ENCODE results near the gene SPEG. TPM values are rescaled to one million over a fixed set of nuclear protein-coding genes. Genes with fewer than 3 reads are reported as not detected.
A peak's percentile ranks its signal among the peaks of the same experiment; 100 is the strongest.

SPEG gene
- total and polyA plus RNA-seq, 2 of the 13 experiments (the other 11 are each of a cell fraction or from before 2014, with no cell fraction given): 0.18 to 0.24 TPM

DNA sequence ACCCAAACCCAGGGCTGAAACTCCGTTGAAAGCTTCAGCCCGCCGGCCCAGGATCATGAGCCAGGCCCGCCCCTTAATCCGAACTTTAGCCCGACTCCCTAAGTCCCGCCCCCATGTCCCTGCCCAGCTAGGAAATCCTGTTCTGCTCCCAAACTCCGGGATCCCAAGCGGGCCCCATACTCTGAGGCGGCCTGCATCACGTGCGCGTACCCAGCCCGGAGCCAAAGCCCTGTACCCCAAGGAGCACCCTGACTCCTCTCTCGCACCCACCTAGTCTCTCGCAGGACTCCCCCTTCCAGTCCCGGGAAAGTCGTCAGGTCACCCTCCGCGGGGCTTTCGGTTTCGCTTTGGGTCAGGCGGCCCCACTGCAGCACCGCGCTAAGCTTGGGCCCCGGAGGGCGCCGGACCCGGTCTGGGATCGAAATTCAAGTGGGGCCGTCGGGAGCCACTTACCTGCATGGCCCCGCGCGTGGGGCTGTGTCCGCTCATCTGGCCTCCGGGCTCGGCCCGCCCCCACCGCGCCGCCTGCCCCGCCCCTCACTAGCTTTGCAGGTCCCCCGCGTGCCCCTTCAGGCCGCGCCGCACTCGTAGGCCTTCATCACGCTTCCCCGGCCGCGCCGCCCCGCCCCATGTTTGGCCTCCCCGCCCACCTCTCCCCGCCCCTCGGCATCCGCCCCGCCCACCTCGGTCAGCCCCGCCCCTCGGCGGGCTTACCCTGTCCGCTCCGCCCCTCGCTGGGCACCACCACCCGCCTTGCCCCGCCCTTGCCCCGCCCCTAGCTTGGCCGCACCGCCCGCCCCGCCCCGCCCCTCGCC lies 47.1 kb upstream of the SPEG start, which contains the start of gene DNPEP (continued):
- TF ChIP-seq, protein P1, sequence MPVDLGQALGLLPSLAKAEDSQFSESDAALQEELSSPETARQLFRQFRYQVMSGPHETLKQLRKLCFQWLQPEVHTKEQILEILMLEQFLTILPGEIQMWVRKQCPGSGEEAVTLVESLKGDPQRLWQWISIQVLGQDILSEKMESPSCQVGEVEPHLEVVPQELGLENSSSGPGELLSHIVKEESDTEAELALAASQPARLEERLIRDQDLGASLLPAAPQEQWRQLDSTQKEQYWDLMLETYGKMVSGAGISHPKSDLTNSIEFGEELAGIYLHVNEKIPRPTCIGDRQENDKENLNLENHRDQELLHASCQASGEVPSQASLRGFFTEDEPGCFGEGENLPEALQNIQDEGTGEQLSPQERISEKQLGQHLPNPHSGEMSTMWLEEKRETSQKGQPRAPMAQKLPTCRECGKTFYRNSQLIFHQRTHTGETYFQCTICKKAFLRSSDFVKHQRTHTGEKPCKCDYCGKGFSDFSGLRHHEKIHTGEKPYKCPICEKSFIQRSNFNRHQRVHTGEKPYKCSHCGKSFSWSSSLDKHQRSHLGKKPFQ (CRISPR knock-in tag; IDR thresholded peaks at IDR 0.05; ENCODE audit: insufficient replicate concordance): peak; percentile 56
- TF ChIP-seq ZNF781 (CRISPR knock-in tag; IDR thresholded peaks at IDR 0.05; ENCODE audit: borderline replicate concordance, not compliant biosample characterization): no peak
- TF ChIP-seq, protein P2, sequence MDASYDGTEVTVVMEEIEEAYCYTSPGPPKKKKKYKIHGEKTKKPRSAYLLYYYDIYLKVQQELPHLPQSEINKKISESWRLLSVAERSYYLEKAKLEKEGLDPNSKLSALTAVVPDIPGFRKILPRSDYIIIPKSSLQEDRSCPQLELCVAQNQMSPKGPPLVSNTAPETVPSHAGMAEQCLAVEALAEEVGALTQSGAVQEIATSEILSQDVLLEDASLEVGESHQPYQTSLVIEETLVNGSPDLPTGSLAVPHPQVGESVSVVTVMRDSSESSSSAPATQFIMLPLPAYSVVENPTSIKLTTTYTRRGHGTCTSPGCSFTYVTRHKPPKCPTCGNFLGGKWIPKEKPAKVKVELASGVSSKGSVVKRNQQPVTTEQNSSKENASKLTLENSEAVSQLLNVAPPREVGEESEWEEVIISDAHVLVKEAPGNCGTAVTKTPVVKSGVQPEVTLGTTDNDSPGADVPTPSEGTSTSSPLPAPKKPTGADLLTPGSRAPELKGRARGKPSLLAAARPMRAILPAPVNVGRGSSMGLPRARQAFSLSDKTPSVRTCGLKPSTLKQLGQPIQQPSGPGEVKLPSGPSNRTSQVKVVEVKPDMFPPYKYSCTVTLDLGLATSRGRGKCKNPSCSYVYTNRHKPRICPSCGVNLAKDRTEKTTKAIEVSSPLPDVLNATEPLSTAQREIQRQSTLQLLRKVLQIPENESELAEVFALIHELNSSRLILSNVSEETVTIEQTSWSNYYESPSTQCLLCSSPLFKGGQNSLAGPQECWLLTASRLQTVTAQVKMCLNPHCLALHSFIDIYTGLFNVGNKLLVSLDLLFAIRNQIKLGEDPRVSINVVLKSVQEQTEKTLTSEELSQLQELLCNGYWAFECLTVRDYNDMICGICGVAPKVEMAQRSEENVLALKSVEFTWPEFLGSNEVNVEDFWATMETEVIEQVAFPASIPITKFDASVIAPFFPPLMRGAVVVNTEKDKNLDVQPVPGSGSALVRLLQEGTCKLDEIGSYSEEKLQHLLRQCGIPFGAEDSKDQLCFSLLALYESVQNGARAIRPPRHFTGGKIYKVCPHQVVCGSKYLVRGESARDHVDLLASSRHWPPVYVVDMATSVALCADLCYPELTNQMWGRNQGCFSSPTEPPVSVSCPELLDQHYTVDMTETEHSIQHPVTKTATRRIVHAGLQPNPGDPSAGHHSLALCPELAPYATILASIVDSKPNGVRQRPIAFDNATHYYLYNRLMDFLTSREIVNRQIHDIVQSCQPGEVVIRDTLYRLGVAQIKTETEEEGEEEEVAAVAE (CRISPR knock-in tag; IDR thresholded peaks at IDR 0.05; ENCODE audit: borderline replicate concordance): no peak; the same call in 1 of the 2 replicates
- TF ChIP-seq YEATS4 (CRISPR knock-in tag; IDR thresholded peaks at IDR 0.05; ENCODE audit: borderline replicate concordance): peak; percentile 82; the same call in 1 of the 2 replicates
- no peak for TF ChIP-seq ZFP36L1 (CRISPR knock-in tag; IDR thresholded peaks at IDR 0.05)
- TF ChIP-seq, protein P3, sequence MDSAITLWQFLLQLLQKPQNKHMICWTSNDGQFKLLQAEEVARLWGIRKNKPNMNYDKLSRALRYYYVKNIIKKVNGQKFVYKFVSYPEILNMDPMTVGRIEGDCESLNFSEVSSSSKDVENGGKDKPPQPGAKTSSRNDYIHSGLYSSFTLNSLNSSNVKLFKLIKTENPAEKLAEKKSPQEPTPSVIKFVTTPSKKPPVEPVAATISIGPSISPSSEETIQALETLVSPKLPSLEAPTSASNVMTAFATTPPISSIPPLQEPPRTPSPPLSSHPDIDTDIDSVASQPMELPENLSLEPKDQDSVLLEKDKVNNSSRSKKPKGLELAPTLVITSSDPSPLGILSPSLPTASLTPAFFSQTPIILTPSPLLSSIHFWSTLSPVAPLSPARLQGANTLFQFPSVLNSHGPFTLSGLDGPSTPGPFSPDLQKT (CRISPR knock-in tag; IDR thresholded peaks at IDR 0.05; ENCODE audit: borderline replicate concordance): no peak
- TF ChIP-seq, protein P4, sequence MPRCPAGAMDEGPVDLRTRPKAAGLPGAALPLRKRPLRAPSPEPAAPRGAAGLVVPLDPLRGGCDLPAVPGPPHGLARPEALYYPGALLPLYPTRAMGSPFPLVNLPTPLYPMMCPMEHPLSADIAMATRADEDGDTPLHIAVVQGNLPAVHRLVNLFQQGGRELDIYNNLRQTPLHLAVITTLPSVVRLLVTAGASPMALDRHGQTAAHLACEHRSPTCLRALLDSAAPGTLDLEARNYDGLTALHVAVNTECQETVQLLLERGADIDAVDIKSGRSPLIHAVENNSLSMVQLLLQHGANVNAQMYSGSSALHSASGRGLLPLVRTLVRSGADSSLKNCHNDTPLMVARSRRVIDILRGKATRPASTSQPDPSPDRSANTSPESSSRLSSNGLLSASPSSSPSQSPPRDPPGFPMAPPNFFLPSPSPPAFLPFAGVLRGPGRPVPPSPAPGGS (CRISPR knock-in tag; IDR thresholded peaks at IDR 0.05): peak; percentile 87; the same call in 1 of the 2 replicates
- TF ChIP-seq ZBTB20 (CRISPR knock-in tag; IDR thresholded peaks at IDR 0.05; ENCODE audit: borderline replicate concordance, low read depth): peak; percentile 67; the same call in 1 of the 2 replicates
- 0 out of 2 replicates have a peak, but pooled peaks have one; percentile 22 for TF ChIP-seq ZNF619 (CRISPR knock-in tag; IDR thresholded peaks at IDR 0.05)
- TF ChIP-seq THAP11 (CRISPR knock-in tag; IDR thresholded peaks at IDR 0.05): peak; percentile 54; the same call in 1 of the 2 replicates
- peak; percentile 95 for TF ChIP-seq ASH2L (IDR thresholded peaks at IDR 0.05; ENCODE audit: insufficient read length, low read depth, low read length)
- TF ChIP-seq ZNF749 (CRISPR knock-in tag; IDR thresholded peaks at IDR 0.05; ENCODE audit: borderline replicate concordance): peak; percentile 58; the same call in 1 of the 2 replicates
- TF ChIP-seq ZNF121 (CRISPR knock-in tag; IDR thresholded peaks at IDR 0.05): peak; percentile 33; the same call in 1 of the 2 replicates
- TF ChIP-seq, protein P5, sequence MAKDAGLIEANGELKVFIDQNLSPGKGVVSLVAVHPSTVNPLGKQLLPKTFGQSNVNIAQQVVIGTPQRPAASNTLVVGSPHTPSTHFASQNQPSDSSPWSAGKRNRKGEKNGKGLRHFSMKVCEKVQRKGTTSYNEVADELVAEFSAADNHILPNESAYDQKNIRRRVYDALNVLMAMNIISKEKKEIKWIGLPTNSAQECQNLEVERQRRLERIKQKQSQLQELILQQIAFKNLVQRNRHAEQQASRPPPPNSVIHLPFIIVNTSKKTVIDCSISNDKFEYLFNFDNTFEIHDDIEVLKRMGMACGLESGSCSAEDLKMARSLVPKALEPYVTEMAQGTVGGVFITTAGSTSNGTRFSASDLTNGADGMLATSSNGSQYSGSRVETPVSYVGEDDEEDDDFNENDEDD (CRISPR knock-in tag; IDR thresholded peaks at IDR 0.05; ENCODE audit: borderline replicate concordance): peak; percentile 51; the same call in 1 of the 2 replicates
- TF ChIP-seq ZNF589 (CRISPR knock-in tag; conservative IDR thresholded peaks at IDR 0.05): no peak
- TF ChIP-seq MTF1 (CRISPR knock-in tag; IDR thresholded peaks at IDR 0.05): no peak
